Neural cell (in vitro differentiated cells): Measurements from ENCODE around the gene PTK7.

Source experiments
- EP300 ChIP-seq: fragments of 450-650 bp; conservative IDR thresholded peaks from 2 replicates; pipeline ENCODE4 v1.6.1; 2014; ENCODE audit warnings: antibody characterized with exemption, mild to moderate bottlenecking, moderate library complexity; ENCODE audit not compliant: poor library complexity, severe bottlenecking
- POLR2AphosphoS5 ChIP-seq: IDR thresholded peaks from 2 replicates; pipeline ENCODE4 v1.6.1; 2012
- RAD21 ChIP-seq: fragments of 450-650 bp; conservative IDR thresholded peaks from 2 replicates; pipeline ENCODE4 v1.6.1; 2014; ENCODE audit warnings: antibody characterized with exemption, mild to moderate bottlenecking, moderate library complexity
- TAF1 ChIP-seq: IDR thresholded peaks from 2 replicates; pipeline ENCODE4 v1.6.1; 2012; ENCODE audit warnings: low read depth
- TF ChIP-seq, protein P1 (sequence below): fragments of 450-650 bp; IDR thresholded peaks from 2 replicates; pipeline ENCODE4 v1.5.1; 2014; ENCODE audit warnings: antibody characterized with exemption, mild to moderate bottlenecking, moderate library complexity; ENCODE audit not compliant: poor library complexity, severe bottlenecking
- TF ChIP-seq, protein P2 (sequence below): IDR thresholded peaks from 2 replicates; pipeline ENCODE4 v1.6.1; 2012; ENCODE audit warnings: borderline replicate concordance

DNA sequence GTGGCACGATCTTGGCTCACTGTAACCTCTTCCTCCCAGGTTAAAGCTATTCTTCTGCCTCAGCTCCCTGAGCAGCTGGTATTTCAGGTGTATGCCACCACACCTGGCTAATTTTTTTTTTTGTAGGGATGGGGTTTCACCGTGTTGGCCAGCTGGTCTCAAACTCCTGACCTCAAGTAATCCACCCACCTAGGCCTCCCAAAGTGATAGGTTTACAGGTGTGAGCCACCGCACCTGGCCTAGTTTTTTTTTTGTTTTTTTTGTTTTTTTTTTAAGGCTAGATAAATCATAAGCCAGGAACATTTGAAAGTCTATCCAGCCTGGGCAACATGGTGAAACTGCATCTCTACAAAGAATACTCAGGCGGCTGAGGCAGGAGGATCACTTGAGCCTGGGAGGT is 43.8 kb upstream of the PTK7 start:
- TF ChIP-seq, protein P1, sequence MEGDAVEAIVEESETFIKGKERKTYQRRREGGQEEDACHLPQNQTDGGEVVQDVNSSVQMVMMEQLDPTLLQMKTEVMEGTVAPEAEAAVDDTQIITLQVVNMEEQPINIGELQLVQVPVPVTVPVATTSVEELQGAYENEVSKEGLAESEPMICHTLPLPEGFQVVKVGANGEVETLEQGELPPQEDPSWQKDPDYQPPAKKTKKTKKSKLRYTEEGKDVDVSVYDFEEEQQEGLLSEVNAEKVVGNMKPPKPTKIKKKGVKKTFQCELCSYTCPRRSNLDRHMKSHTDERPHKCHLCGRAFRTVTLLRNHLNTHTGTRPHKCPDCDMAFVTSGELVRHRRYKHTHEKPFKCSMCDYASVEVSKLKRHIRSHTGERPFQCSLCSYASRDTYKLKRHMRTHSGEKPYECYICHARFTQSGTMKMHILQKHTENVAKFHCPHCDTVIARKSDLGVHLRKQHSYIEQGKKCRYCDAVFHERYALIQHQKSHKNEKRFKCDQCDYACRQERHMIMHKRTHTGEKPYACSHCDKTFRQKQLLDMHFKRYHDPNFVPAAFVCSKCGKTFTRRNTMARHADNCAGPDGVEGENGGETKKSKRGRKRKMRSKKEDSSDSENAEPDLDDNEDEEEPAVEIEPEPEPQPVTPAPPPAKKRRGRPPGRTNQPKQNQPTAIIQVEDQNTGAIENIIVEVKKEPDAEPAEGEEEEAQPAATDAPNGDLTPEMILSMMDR: no peak
- TF ChIP-seq POLR2AphosphoS5: no peak
- TF ChIP-seq, protein P2, sequence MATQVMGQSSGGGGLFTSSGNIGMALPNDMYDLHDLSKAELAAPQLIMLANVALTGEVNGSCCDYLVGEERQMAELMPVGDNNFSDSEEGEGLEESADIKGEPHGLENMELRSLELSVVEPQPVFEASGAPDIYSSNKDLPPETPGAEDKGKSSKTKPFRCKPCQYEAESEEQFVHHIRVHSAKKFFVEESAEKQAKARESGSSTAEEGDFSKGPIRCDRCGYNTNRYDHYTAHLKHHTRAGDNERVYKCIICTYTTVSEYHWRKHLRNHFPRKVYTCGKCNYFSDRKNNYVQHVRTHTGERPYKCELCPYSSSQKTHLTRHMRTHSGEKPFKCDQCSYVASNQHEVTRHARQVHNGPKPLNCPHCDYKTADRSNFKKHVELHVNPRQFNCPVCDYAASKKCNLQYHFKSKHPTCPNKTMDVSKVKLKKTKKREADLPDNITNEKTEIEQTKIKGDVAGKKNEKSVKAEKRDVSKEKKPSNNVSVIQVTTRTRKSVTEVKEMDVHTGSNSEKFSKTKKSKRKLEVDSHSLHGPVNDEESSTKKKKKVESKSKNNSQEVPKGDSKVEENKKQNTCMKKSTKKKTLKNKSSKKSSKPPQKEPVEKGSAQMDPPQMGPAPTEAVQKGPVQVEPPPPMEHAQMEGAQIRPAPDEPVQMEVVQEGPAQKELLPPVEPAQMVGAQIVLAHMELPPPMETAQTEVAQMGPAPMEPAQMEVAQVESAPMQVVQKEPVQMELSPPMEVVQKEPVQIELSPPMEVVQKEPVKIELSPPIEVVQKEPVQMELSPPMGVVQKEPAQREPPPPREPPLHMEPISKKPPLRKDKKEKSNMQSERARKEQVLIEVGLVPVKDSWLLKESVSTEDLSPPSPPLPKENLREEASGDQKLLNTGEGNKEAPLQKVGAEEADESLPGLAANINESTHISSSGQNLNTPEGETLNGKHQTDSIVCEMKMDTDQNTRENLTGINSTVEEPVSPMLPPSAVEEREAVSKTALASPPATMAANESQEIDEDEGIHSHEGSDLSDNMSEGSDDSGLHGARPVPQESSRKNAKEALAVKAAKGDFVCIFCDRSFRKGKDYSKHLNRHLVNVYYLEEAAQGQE: no peak
- TF ChIP-seq TAF1: no peak
- TF ChIP-seq EP300: no peak
- TF ChIP-seq RAD21: no peak
